CD4-positive, CD25-positive, alpha-beta regulatory T cell (primary cell): Measurements from ENCODE around the gene GAB2. TPM values are rescaled to one million over a fixed set of nuclear protein-coding genes. Genes with fewer than 3 reads are reported as not detected.

Source experiments
- ATAC-seq, 2 donors: fragments of 150-1000 bp; cut with Tn5 transposase; one replicate each; pipeline ENCODE4 v1.10.0; 2021; ENCODE audit warnings: low read depth in 2 of 2, moderate number of reproducible peaks in 2 of 2, moderate library complexity in 1 of 2
- DNase-seq, 3 donors: peaks; one replicate each; pipeline versions ENCODE4 v3.0.0 to v3.0.0-alpha.2; 2012 to 2022; ENCODE audit warnings: mixed read lengths in 1 of 3
- H3K27ac ChIP-seq: one replicate; pipeline ENCODE4 v1.7.0; 2013; ENCODE audit warnings: mild to moderate bottlenecking, low read length; ENCODE audit not compliant: insufficient read depth, poor library complexity, severe bottlenecking
- H3K27me3 ChIP-seq: one replicate; pipeline ENCODE4 v1.7.0; 2013; ENCODE audit warnings: low read length; ENCODE audit not compliant: control insufficient read depth, insufficient read depth
- H3K36me3 ChIP-seq: one replicate; pipeline ENCODE4 v1.7.0; 2013; ENCODE audit warnings: mild to moderate bottlenecking, low read length, moderate library complexity; ENCODE audit not compliant: control insufficient read depth, insufficient read depth
- H3K4me1 ChIP-seq: 2 replicates; pipeline ENCODE4 v1.7.0; 2013; ENCODE audit warnings: mild to moderate bottlenecking, low read length; ENCODE audit not compliant: insufficient read depth, control insufficient read depth, poor library complexity, severe bottlenecking
- H3K4me3 ChIP-seq: one replicate; pipeline ENCODE4 v1.7.0; 2013; ENCODE audit warnings: low read depth, mild to moderate bottlenecking, low read length, moderate library complexity
- H3K9me3 ChIP-seq, 2 experiments: 1 replicate in 1 of 2; 2 replicates in 1 of 2; pipeline ENCODE4 v1.7.0; 2013; ENCODE audit warnings: low read length in 2 of 2, mild to moderate bottlenecking in 1 of 2, moderate library complexity in 1 of 2; ENCODE audit not compliant: control insufficient read depth in 2 of 2
- H3K27ac Mint-ChIP-seq, 3 donors: one replicate each; pipeline ENCODE4 v1.8.0; 2020 to 2022; ENCODE audit warnings: mild to moderate bottlenecking in 3 of 3, mixed read lengths in 3 of 3, moderate library complexity in 2 of 3
- H3K27me3 Mint-ChIP-seq: one replicate; pipeline ENCODE4 v1.8.0; 2022; ENCODE audit warnings: mild to moderate bottlenecking, mixed read lengths
- H3K36me3 Mint-ChIP-seq: one replicate; pipeline ENCODE4 v1.8.0; 2020; ENCODE audit warnings: mixed read lengths
- H3K4me1 Mint-ChIP-seq, 4 donors: one replicate each; pipeline ENCODE4 v1.8.0; 2020 to 2022; ENCODE audit warnings: mixed read lengths in 4 of 4, mild to moderate bottlenecking in 1 of 4
- H3K4me3 Mint-ChIP-seq, 4 donors: one replicate each; pipeline ENCODE4 v1.8.0; 2020 to 2022; ENCODE audit warnings: mild to moderate bottlenecking in 4 of 4, mixed read lengths in 4 of 4, moderate library complexity in 3 of 4
- H3K9me3 Mint-ChIP-seq, 7 donors: one replicate each; pipeline ENCODE4 v1.8.0; 2020 to 2022; ENCODE audit warnings: mixed read lengths in 7 of 7, mild to moderate bottlenecking in 3 of 7, moderate library complexity in 2 of 7
- polyA plus RNA-seq, 4 donors: library from polyadenylated mRNA; unstranded; fragments of 300-500 nt; fragmentation: Illumina TruSeq; gene quantifications; one replicate each; pipeline ENCODE4 v1.2.3, GENCODE V29; 2021
- total RNA-seq: library from RNA; stranded (reverse); gene quantifications from one replicate; pipeline ENCODE4 v1.2.3, GENCODE V29; 2022

Gene GAB2
- total and polyA plus RNA-seq, 5 donors from 2014 or later, result 0.05 to 15.7 (median 0.56) TPM

GRCh38 chr11:78208257-78209165 lies 209.1 kb downstream of the GAB2 start:
- peaks cover 9% of the 10 kb centered on the region for H3K36me3 ChIP-seq
- no peak overlapping the region for H3K27ac ChIP-seq
- no peaks in the 10 kb centered on the region for H3K27me3 ChIP-seq
- no peak overlapping the region for H3K4me3 ChIP-seq
- H3K4me1 ChIP-seq, result peaks cover 3% of the 10 kb centered on the region
- no peak for DNase-seq
- no peaks in the 10 kb centered on the region for H3K9me3 ChIP-seq
- Mint-ChIP-seq H3K36me3 (peaks cover 32% of the 10 kb centered on the region), H3K9me3 (peaks cover 0 to 1% (median 0%) of the 10 kb centered on the region in 7 donors), H3K27ac (peak overlapping the region in 2 of 3 donors; percentile 86 to 95), H3K4me1 (peaks cover 0 to 31% (median 15%) of the 10 kb centered on the region in 4 donors), H3K27me3 (no peaks in the 10 kb centered on the region), H3K4me3 (no peak overlapping the region)
- no peak for ATAC-seq

- Mint-ChIP-seq H3K27me3 (no peaks in the 10 kb centered on the region), H3K9me3 (peaks cover 0 to 1% (median 0%) of the 10 kb centered on the region in 7 donors), H3K4me1 (peaks cover 4 to 37% (median 20%) of the 10 kb centered on the region in 4 donors), H3K36me3 (peaks cover 32% of the 10 kb centered on the region), H3K4me3 (no peak overlapping the region), H3K27ac (no peak overlapping the region)
- no peak for ATAC-seq
- no peak for DNase-seq
- no peak overlapping the region for H3K27ac ChIP-seq
- peaks cover 9% of the 10 kb centered on the region for H3K36me3 ChIP-seq
- H3K27me3 ChIP-seq, result no peaks in the 10 kb centered on the region
- H3K4me1 ChIP-seq, result peaks cover 12% of the 10 kb centered on the region
- H3K4me3 ChIP-seq, result no peak overlapping the region
- no peaks in the 10 kb centered on the region for H3K9me3 ChIP-seq
Measured at GRCh38 chr11:78207532-78208256, 209.9 kb downstream of the GAB2 start.

- Mint-ChIP-seq H3K4me1 (peaks cover 14 to 49% (median 29%) of the 10 kb centered on the region in 4 donors), H3K36me3 (peaks cover 25% of the 10 kb centered on the region), H3K27me3 (no peaks in the 10 kb centered on the region), H3K27ac (peak overlapping the region in 1 of 3 donors; percentile 52), H3K4me3 (no peak overlapping the region), H3K9me3 (no peaks in the 10 kb centered on the region)
- no peak overlapping the region for H3K4me3 ChIP-seq
- no peaks in the 10 kb centered on the region for H3K27me3 ChIP-seq
- H3K9me3 ChIP-seq, result no peaks in the 10 kb centered on the region
- H3K4me1 ChIP-seq, result peaks cover 27% of the 10 kb centered on the region
- DNase-seq, result no peak
- H3K36me3 ChIP-seq, result peaks cover 10% of the 10 kb centered on the region
- no peak for ATAC-seq
- H3K27ac ChIP-seq, result no peak overlapping the region
Measured at GRCh38 chr11:78205691-78206090, 211.9 kb downstream of the GAB2 start.

GRCh38 chr11:78205256-78205655 lies 212.4 kb downstream of the GAB2 start:
- DNase-seq (no peak), ATAC-seq (no peak)
- Histone ChIP-seq H3K4me1 (peaks cover 28% of the 10 kb centered on the region), H3K4me3 (no peak overlapping the region), H3K27ac (no peak overlapping the region), H3K9me3 (no peaks in the 10 kb centered on the region), H3K27me3 (no peaks in the 10 kb centered on the region), H3K36me3 (peaks cover 7% of the 10 kb centered on the region)
- H3K9me3 Mint-ChIP-seq, result no peaks in the 10 kb centered on the region
- peak overlapping the region; percentile 68 to 98 (median 94) for H3K27ac Mint-ChIP-seq
- H3K27me3 Mint-ChIP-seq, result no peaks in the 10 kb centered on the region
- H3K36me3 Mint-ChIP-seq, result peaks cover 21% of the 10 kb centered on the region
- no peak overlapping the region for H3K4me3 Mint-ChIP-seq
- H3K4me1 Mint-ChIP-seq, result peaks cover 14 to 49% (median 29%) of the 10 kb centered on the region in 4 donors

GRCh38 chr11:78203184-78203583 lies 214.4 kb downstream of the GAB2 start:
- peak overlapping the region; percentile 94 to 99 (median 94) for H3K27ac Mint-ChIP-seq
- Histone ChIP-seq H3K9me3 (no peaks in the 10 kb centered on the region), H3K36me3 (peaks cover 2% of the 10 kb centered on the region), H3K4me1 (peaks cover 28% of the 10 kb centered on the region), H3K27ac (peak overlapping the region; percentile 83), H3K27me3 (no peaks in the 10 kb centered on the region), H3K4me3 (peak overlapping the region; percentile 82)
- H3K36me3 Mint-ChIP-seq, result peaks cover 10% of the 10 kb centered on the region
- H3K27me3 Mint-ChIP-seq, result no peaks in the 10 kb centered on the region
- no peaks in the 10 kb centered on the region for H3K9me3 Mint-ChIP-seq
- ATAC-seq (peak; percentile 79 to 80), DNase-seq (peak; percentile 49 to 82 (median 73))
- peaks cover 19 to 54% (median 27%) of the 10 kb centered on the region in 4 donors for H3K4me1 Mint-ChIP-seq
- peak overlapping the region; percentile 66 to 87 (median 86) for H3K4me3 Mint-ChIP-seq

- peaks cover 19 to 54% (median 27%) of the 10 kb centered on the region in 4 donors for H3K4me1 Mint-ChIP-seq
- H3K4me3 Mint-ChIP-seq, result peak overlapping the region; percentile 66 to 87 (median 86)
- H3K27me3 Mint-ChIP-seq, result no peaks in the 10 kb centered on the region
- H3K9me3 Mint-ChIP-seq, result no peaks in the 10 kb centered on the region
- Histone ChIP-seq H3K27me3 (no peaks in the 10 kb centered on the region), H3K36me3 (peaks cover 2% of the 10 kb centered on the region), H3K27ac (peak overlapping the region; percentile 83), H3K9me3 (no peaks in the 10 kb centered on the region), H3K4me3 (peak overlapping the region; percentile 82), H3K4me1 (peaks cover 28% of the 10 kb centered on the region)
- ATAC-seq (peak; percentile 85), DNase-seq (peak; percentile 51 to 87 (median 72))
- H3K27ac Mint-ChIP-seq, result peak overlapping the region; percentile 94 to 99 (median 94)
- H3K36me3 Mint-ChIP-seq, result peaks cover 6% of the 10 kb centered on the region
Measured at GRCh38 chr11:78202733-78203167, 214.9 kb downstream of the GAB2 start.

GRCh38 chr11:78201096-78201818 lies 216.4 kb downstream of the GAB2 start:
- no peaks in the 10 kb centered on the region for H3K27me3 Mint-ChIP-seq
- H3K36me3 Mint-ChIP-seq, result peaks cover 5% of the 10 kb centered on the region
- no peaks in the 10 kb centered on the region for H3K9me3 Mint-ChIP-seq
- Histone ChIP-seq H3K4me1 (peaks cover 28% of the 10 kb centered on the region), H3K36me3 (peaks cover 2% of the 10 kb centered on the region), H3K9me3 (no peaks in the 10 kb centered on the region), H3K27me3 (no peaks in the 10 kb centered on the region), H3K4me3 (no peak overlapping the region), H3K27ac (peak overlapping the region; percentile 83)
- H3K4me1 Mint-ChIP-seq, result peaks cover 19 to 52% (median 28%) of the 10 kb centered on the region in 4 donors
- ATAC-seq (no peak), DNase-seq (no peak)
- peak overlapping the region; percentile 64 to 87 (median 68) for H3K4me3 Mint-ChIP-seq
- peak overlapping the region; percentile 94 to 99 (median 94) for H3K27ac Mint-ChIP-seq
